NCI-H1930 (cell line): ENCODE data around the gene RXRB.
A peak's percentile ranks its signal among the peaks of the same experiment; 100 is the strongest.
"Not testable (repeated sequence)": the region's sequence is repeated elsewhere in the genome, so short reads cannot be mapped to it uniquely, and the experiment has no call there.

Experiments
- DNase-seq, 2 experiments: peaks; one replicate each; lab custom pipeline; 2025; lab: John Stamatoyannopoulos, UW

RXRB gene

DNA sequence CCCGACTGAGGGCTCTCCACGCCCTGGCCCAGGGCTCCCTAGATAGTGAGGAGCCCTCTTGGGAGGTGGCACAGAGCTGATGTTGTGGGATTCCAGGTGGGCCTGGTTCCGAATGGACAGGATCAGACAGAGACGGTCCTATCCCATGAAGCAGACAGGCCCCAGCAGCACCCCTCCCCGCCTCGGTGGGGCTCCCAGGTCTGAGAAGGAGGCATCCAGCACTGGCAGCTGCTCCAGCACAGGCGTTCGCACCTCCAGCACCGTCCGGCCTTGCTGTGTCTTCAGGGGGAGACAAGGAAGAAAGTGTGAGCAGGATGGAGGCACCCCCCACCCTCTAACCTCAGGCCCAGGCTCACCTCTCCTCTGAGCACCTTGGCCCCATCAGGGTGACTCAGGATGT is 36.9 kb downstream of the RXRB start:
- DNase-seq = no peak

DNA sequence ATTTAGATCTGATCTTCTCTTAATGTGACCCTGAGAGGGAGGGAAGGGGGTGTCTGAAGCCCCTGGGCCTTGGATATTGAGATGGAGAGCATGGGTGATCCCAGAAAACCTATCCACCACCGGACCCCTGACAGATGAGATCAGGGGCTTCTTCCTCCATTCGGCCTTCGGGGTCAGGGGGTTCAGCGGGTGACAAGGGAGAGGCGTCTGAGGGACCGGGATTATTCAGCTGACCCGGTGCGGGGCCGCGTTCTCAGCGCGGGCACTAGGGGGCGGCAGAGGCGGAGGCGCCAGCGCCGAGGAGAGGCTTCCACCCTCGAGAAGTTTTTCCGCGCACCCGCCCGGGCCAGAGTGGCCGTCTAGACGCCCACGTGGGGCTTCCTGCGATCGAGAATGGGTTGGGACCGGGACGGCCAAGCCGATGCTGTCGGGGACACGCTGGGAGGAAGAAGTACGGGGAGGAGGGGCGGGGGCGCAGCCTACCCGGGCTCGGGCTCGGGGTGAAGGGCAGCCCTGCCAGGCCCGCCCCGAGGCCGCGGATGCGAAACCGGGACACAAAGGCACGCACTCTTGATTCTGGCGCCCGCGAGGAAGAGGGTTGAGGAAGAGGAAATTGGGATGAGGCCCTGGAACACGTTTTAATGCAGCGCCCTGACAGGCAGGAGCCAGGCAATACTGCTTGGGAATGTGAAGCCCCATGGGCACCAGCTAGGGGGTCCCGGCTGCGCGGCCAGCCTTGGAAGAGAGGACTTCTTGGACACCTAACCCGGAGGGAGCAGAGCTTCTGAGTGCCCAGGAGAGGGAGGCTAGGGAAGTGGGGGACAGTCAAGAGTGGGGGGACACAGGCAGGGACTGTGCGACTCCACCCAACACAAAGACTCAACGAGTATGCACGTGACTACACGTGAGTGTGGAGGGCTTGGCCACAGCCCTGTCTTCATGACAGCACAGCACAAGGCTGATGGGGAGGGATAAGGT is 38.8 kb downstream of the RXRB start:
- DNase-seq = peak in 1 of 2 experiments; percentile 42

DNA sequence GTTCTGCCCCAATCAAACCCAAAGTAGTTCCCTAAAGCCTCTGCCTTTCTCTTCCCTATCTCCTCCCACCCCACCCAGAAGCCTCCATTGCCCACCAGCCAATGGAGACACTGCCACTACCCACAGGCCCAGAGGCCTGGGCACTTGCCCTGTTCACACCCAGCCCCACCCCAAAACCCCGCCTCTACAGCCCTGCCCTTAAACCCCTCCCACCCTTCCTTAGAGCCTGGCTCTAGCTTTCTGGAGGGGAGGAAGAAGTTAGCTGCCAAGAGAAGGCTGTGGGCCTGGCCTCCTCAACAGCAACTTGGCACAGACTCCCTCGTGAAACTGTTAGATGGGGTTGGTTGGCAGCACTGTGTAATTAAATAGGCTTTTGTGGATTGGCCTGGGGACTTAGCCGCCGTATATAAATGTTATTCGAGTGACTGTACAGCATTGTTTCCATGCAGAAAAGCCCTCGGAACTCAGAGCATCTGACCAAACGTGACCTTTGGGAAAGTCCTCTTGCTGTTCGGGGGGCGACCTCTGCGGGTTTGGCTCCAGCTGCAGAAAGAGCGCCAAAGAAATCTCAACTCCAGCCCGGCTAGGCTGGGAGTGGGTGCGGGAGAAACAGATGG is 39.6 kb downstream of the RXRB start:
- DNase-seq = no peak

DNA sequence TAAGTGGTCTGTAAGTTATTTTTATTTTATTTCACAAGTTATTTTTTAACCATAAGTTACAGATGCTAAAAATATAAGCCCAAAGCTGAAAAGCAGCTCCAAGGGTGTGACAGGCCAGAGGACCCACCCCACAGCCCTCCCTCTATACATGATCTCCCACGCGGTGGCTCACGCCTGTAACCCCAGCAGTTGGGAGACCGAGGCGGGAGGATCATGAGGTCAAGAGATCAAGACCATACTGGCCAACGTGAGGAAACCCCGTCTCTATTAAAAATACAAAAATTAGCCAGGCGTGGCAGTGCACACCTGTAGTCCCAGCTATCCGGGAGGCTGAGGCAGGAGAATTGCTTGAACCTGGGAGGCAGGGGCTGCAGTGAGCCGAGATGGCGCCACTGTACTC is 40.4 kb downstream of the RXRB start:
- no peak for DNase-seq

DNA sequence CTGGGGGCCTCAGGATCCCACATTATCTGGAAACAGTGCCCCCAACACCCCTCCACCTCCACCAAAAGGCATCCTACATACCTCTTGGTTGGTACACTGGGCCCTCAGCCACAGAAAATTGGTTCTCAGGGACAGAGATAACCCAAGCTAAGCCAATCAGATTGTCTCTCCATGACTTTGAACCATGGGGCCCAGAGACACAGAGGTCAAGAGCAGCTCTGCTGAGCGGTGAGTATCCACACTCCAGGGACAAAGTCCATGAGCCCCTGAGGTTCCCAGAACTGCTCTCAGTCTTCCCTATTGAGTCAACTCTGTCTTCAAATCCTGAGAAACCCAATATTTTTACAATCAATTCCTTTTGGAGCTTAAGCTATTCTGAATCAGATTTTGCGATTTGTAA is 43.5 kb downstream of the RXRB start:
- no peak for DNase-seq

DNA sequence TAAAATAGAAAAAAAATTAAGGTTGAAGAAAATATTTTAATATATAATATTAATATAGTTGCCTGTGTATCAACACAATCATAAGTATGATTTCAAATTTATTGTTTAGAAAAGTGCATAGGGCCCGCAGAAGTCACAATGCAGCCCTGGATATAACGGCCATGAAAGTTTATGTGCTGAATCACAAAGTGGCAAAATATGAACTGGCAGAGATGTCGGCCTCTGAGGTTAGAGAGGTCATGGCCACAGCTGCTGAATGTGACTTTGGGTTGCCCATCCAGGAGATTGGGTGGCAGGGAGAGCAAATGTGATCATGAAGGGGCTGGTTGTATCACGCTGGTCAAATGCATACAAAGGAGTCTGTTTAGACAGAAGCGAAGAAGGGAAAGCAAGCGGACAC is 43.9 kb downstream of the RXRB start:
- no peak for DNase-seq

DNA sequence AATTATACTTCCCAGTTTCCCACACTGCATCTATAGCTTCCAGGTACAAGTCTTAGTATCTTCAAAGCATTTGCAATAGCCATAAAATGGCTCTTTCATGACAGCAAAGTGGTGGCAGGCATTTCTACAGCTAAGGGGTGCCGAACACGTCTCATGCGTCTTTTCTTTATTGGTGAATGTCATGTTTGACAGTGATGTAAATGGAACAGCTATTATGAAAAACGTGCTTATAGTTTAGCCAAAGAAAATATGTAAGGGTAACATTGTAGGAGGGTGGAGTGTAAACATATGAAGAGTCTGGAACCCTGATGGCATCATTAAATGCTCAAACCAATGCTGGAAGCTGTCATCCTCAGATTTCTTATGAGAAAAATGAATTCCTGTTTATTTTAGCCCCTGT is 46.1 kb downstream of the RXRB start:
- DNase-seq = no peak

DNA sequence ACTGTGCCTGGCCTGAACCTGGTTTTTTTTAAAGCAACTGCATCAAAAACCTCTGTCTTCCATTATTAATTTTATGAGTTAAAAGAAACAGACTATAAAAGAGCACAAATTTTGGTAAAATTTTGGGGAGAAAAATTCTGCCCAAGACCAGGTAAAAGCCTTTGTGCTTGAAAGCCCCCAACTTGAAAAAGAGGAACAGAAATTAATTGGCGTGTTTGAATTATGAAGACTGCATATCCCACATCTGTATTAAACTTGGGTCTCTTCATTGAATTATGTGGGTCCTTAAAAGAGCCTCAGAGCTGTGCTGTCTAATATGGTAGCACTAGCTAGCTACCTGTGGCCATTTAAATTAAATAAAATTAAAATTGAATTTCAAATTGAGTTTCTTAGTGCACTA is 49.4 kb downstream of the RXRB start:
- DNase-seq = no peak

DNA sequence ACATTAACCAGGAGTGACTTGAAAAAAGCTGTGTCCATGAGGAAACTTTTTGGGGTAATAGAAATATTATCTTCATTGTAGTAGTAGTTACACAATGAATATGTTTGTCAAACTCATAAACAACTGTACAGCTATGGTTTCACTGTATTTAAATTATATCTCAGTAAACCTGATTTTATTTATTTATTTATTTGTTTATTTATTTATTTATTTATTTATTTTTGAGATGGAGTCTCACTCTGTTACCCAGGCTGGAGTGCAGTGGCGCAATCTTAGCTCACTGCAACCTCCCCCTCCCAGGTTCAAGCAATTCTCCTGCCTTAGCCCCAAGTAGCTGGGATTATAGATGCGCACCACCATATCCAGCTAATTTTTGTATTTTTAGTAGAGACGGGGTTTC is 49.9 kb downstream of the RXRB start:
- DNase-seq = not testable (repeated sequence)

DNA sequence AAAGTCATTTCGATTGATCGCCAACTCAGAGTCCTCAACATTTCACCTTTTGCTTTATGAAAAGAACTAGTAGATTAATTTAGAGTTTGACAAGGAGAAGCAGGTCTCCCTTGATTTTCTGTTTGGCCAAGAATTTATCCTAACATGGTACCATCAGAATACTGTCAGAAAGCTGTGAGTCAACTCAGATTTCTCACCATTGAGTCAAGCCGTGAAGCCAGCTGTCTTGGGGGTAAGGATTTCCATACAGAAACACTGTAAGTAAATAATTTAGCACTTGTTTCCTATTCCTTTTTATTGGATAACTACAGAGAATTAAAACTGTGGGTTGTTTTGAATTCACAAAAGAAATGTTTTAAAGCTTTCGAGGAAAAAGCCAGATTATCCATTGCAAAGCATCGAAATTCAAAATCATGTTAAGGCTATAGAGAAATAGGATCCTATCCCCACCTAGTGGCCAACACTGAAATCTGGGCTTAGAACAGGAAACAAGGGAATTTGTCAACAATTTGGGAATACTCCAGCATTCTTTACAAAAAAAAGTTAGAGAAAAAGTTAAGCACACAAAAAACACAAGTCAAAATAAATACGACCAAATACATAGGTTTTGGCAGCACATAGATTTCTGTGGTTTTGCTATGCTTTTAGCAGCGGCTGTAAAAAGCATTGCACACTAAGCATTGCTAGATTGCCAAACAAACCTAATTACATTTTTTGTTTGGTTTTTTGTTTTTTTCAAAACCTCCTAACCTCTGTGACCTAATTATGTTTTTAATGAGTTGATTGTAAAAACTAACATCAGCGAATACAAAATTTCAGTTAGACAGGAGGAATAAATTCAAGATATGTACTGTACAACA is 52.4 kb downstream of the RXRB start:
- peak in 1 of 2 experiments; percentile 12 for DNase-seq

DNA sequence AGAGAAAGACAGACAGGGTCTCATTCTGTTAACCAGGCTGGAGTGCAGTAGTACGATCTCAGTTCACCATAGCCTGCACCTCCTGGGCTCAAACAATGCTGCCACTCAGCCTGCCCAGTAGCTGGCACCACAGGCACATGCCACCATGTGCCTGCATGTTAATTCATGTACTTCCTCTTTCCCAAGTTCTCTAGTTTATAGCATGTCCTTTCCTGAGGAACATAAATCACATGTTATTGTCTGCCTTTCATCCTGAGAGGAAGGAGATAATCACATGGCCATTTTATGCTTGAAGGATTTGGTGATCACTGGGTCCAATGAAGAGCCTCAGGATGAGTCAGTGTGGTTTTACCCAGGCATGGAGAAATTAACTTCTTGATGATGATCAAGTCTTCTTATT is 56.1 kb downstream of the RXRB start:
- DNase-seq = no peak
